ENCODE measurements around the gene KDM8.

- TF ChIP-seq TOX (CRISPR knock-in tag; IDR thresholded peaks at IDR 0.05; ENCODE audit: borderline replicate concordance) (no peak), ZFP3 (CRISPR knock-in tag; IDR thresholded peaks at IDR 0.05) (no peak), ZNF70 (CRISPR knock-in tag; IDR thresholded peaks at IDR 0.05) (no peak), PATZ1 (CRISPR knock-in tag; IDR thresholded peaks at IDR 0.05; ENCODE audit: borderline replicate concordance) (no peak), GLIS3 (CRISPR knock-in tag; IDR thresholded peaks at IDR 0.05) (no peak), ARNTL (CRISPR knock-in tag; IDR thresholded peaks at IDR 0.05; ENCODE audit: borderline replicate concordance, low read depth) (no peak), ESRRG (CRISPR knock-in tag; IDR thresholded peaks at IDR 0.05) (no peak), CREB5 (CRISPR knock-in tag; IDR thresholded peaks at IDR 0.05; ENCODE audit: low read depth) (no peak), PPARA (CRISPR knock-in tag; IDR thresholded peaks at IDR 0.05; ENCODE audit: borderline replicate concordance) (no peak), ZFP30 (CRISPR knock-in tag; IDR thresholded peaks at IDR 0.05) (no peak), RARB (CRISPR knock-in tag; IDR thresholded peaks at IDR 0.05) (no peak), ZC3H10 (CRISPR knock-in tag; IDR thresholded peaks at IDR 0.05) (no peak)
Measured at GRCh38 chr16:27242868-27243590, 39.7 kb downstream of the KDM8 start.

All from SK-N-SH treated with all-trans-retinoic acid at 6 μM for 48 hours (cell line).